ENCODE data around the gene ST6GALNAC6.

DNA sequence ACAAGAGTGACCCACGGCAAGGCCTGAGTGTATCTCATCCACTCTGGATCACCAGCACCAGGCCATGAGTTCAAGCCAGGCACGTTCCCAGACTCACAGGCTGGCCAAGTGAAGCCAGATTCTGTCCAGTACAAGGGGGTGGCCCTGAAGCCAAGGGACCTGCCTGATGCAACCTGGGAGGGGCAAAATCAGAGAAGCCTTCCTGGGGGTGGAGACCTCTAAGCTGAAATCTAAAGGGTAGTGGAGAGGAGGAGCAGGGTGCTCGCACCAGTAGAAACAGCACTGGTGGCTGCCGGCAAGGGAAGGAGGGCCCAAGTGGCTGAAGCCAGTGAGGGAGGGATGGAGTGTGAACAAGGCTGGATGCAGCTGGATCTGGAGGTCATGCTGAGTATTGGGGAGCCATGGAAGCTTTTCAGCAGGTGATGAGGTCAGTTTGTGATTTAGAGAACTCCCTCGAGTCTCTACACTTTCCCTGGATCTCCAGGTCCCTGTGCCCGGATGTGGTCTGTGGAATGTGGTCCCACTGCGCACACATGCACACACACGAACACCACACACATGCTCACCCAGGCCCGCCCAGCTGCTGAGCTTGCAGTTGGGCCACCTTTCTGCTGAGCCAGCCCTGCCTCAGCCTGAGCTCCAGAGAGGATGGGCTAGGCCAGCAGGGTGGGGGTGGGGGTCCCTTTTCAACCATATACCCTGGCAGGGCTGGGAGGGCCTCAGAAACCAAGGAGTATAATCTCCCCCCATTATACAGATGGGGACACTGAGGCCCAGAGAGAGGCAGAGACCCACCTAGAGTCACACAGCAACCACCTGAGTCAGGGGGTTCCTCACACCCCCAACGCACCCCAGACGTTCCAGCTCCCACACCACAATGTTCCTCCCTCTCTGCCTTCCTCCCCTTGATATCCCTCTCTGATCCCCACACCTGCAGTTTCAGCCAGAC, 29.5 kb upstream of the ST6GALNAC6 start:
- TF ChIP-seq, protein P1, sequence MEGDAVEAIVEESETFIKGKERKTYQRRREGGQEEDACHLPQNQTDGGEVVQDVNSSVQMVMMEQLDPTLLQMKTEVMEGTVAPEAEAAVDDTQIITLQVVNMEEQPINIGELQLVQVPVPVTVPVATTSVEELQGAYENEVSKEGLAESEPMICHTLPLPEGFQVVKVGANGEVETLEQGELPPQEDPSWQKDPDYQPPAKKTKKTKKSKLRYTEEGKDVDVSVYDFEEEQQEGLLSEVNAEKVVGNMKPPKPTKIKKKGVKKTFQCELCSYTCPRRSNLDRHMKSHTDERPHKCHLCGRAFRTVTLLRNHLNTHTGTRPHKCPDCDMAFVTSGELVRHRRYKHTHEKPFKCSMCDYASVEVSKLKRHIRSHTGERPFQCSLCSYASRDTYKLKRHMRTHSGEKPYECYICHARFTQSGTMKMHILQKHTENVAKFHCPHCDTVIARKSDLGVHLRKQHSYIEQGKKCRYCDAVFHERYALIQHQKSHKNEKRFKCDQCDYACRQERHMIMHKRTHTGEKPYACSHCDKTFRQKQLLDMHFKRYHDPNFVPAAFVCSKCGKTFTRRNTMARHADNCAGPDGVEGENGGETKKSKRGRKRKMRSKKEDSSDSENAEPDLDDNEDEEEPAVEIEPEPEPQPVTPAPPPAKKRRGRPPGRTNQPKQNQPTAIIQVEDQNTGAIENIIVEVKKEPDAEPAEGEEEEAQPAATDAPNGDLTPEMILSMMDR (IDR thresholded peaks at IDR 0.05; ENCODE audit: low read depth, low read length), result no peak
- TF ChIP-seq POLR2A (IDR thresholded peaks at IDR 0.05; ENCODE audit: extremely low read depth, insufficient read length), result no peak
